Hematopoietic multipotent progenitor cell treated with erythropoietin and hydrocortisone succinate and interleukin-3 and kit ligand, for 6 days (in vitro differentiated cells): ENCODE data around the gene FBXO11.

Source experiments
- DNase-seq: peaks from one replicate; pipeline ENCODE4 v3.0.0-alpha.2; 2015

FBXO11 gene

DNA sequence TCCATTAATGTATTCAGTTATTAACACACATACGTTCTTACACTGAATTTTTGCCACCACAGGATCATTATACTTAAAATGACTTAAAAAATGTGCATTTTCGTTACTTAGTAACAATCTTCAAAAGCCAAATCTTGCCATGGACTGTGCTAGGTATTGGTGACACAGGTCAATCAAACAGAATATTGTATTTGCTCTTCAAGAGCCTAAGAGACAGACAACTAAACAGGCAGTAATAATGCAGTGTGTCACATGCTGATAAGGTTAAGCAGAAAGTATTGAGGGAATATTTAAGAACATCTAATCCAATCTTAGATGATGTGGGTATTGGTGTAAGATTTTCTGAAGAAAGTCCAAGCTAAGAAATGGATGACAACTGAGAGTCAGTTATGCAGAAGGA, 56.9 kb downstream of the FBXO11 start:
- peak; percentile 19 for DNase-seq

DNA sequence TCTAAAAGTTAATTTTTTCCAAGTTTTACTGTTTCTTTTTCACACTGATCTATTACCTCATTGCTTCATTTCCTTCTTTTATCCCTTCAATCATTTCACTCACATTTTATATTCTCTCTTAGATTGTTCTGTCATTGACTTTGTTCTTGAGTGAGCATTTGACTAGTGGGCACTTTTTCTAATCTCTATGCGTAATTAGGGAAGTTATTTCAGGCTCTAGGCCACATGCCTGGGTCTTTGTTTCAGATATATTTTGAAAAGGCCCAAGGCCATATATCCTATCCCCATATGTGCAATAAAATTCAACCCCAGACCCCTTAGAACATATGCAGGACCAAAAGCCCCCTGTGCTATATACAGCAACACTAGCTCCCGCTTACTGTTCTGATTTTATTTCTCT, 62.1 kb downstream of the FBXO11 start:
- no peak for DNase-seq

GRCh38 chr2:47843407-47843806, 62.9 kb downstream of the FBXO11 start:
- no peak for DNase-seq

DNA sequence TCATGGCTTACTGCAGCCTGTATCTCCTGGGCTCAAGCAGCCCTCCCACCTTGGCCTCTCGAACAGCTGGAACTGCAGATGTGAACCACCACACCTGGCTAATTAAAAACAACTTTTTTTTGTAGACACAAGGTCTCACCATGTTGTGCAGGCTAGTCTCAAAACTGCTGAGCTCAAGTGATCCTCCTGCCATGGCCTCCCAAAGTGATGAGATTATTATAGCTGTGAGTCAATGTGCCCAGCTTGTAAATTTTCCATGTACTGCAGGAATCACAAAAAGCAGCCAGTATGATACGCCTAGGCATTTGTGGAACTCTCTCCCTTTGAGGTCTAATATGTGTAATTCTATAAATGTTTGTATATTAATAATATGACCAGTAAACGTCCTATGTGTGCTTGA, 63.5 kb downstream of the FBXO11 start:
- DNase-seq = no peak

DNA sequence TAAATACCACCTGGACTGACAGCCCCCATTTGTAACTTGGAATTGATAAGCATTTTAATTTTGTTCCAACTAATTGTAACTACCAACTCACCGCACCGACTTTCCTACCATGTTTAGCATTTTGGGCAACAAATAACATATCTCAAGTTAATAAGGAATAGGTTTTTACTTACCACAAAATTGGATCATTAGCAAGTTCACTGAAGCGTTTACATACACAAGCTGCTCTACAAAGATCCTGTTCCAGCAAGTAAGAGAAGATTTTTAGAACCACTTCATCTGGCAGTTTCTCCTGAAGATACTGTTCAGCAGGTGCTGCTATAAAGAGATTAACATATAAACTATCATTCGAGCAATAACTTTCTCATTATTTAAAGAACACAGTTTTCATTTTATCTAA, 67.6 kb downstream of the FBXO11 start:
- no peak for DNase-seq

GRCh38 chr2:47838249-47838648, 68.0 kb downstream of the FBXO11 start:
- DNase-seq = no peak

DNA sequence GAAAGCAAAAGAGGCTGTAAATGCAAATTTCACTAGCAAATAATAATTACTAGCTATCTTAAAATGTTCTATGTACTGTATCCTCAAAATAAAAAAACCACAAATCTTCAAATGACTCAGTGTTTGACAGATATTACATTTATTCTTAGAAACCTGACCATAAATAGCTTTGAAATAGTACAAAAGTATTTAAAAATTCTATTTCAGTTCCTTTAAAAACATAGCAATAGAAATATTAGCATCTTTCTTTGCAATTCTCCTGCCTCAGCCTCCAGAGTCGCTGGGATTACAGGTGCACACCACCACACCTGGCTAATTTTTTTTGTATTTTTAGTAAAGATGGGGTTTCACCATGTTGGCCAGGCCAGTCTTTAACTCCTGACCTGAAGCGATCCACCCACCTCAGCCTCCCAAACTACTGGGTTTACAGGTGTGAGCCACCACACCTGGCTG, 72.8 kb downstream of the FBXO11 start:
- no peak for DNase-seq

GRCh38 chr2:47822518-47822917, 83.8 kb downstream of the FBXO11 start:
- no peak for DNase-seq

DNA sequence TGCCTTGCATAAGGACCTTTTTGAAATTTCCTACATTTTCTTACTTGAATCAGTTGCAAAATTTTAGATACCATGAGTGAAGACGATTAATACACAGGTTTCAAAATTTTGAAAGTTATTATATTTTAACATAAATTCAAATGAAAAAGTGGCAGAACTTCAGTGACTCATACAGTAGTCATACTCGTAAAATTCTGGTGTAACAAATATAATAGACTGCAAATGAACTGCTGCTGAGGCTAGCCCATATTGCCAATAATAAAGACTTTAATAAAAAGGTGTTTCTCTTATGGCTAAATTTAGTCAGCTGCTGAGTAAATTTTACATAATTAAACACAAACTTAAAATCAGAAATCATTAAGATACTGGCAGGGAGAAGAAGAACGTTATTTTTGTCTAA, 86.5 kb downstream of the FBXO11 start:
- DNase-seq = no peak

DNA sequence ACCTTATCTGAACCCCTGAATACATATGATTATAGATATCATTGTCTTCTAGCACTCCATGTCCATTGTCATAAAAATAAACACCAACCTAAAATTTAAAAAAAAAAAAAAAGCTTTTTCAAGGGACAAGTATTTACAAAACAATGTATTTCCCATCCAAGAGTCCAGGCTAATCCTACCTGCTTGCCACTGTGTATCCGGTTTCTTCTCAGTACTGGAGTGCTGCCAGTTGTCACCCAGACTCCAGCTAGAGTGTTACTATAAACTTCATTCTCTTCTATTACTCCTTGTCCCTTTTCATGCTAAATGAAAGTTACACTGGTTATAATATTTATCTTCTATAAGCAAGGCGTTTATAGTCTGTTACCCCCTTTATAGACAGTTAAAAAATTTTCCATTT, 87.5 kb downstream of the FBXO11 start:
- DNase-seq = no peak

DNA sequence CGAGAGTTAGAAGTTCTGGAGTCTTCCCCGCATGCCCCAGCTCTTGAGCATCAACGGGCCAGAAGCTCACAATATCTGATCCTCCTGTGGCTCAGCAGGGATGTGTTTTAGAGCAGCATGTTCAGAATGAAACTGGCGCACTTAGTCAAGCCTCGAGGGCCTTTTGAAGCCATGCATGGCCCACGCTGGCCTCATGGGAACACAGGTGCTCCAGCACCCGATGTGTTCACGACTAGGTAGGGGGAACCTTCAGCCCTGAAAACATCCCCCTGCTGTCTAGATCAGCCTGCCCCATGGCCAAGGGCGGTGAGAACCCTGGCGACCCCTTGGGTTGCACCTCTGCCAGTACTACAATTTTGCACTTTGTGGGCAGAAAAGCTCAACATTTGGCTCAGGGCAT, 90.5 kb downstream of the FBXO11 start:
- DNase-seq = no peak

DNA sequence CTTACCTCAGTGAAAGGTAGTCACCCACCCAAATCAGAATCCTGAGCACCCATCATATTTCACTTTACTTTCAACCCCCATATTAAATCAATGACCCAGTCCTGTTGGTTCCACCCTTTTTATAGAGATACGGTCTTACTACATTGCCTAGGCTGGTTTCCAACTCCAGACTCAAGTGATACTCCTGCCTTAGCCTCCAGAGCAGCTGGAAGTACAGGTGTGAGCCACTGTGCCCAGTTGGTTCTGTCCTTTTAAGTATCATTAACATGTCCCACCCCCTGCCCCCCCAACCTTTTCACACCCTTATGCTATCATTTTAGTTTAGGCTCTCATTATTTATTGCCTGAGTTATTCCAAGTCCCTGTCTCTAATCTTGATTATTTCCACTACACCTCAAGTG, 94.6 kb downstream of the FBXO11 start:
- DNase-seq = no peak

DNA sequence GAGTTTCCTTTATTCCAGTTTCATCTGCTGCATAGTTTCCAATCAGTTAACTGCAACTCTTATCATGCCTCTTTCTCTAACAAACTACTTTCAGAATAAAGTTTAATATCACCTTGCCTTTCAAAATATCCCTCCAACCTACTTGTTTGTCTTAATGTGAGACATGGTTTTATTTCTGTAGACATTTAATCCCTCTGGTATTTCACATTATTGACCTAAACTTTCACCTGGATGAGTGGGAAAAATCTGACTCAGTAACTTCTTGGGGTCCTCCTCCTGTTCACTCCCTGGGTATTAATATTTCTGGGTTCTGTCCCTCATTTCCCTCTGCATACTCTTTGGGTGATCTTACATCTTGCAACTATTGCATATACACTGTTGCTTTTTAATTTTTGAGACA, 95.4 kb downstream of the FBXO11 start:
- no peak for DNase-seq

- DNase-seq = no peak
Measured at GRCh38 chr2:47809903-47810302, 96.4 kb downstream of the FBXO11 start.

GRCh38 chr2:47808614-47809013, 97.7 kb downstream of the FBXO11 start:
- no peak for DNase-seq

- DNase-seq = no peak
Measured at GRCh38 chr2:47805850-47806249, 100.4 kb downstream of the FBXO11 start.

- no peak for DNase-seq
Measured at GRCh38 chr2:47803770-47804169, 102.5 kb downstream of the FBXO11 start.

DNA sequence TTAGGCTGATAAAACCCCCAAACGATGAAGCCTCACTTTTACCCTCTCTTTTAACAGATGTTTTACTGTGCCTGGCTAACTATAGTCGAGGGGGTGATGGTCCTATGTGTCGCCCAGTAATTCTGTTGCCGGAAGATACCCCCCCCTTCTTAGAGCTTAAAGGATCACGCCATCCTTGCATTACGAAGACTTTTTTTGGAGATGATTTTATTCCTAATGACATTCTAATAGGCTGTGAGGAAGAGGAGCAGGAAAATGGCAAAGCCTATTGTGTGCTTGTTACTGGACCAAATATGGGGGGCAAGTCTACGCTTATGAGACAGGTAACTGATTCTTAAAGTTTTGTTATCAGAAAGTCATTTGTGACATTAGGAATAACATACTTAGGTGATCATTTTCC, 102.9 kb downstream of the FBXO11 start:
- DNase-seq = no peak

DNA sequence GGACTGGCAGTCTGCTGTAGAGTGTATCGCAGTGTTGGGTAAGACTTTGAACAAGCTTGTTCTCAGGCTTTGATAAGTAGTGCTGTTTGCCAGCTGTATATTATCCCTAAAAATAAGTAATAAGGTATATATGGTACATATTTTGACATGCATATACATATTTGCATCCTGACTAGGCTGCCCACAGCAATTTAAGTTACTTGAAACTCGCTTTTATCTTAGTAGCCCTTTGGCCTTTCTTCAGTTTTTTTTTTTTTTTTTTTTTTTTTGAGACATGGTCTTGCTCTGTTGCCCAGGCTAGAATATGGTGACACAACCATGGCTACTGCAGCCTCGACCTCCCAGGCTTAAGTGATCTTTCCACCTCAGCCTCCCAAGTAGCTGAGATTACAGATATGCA, 105.2 kb downstream of the FBXO11 start:
- no peak for DNase-seq

DNA sequence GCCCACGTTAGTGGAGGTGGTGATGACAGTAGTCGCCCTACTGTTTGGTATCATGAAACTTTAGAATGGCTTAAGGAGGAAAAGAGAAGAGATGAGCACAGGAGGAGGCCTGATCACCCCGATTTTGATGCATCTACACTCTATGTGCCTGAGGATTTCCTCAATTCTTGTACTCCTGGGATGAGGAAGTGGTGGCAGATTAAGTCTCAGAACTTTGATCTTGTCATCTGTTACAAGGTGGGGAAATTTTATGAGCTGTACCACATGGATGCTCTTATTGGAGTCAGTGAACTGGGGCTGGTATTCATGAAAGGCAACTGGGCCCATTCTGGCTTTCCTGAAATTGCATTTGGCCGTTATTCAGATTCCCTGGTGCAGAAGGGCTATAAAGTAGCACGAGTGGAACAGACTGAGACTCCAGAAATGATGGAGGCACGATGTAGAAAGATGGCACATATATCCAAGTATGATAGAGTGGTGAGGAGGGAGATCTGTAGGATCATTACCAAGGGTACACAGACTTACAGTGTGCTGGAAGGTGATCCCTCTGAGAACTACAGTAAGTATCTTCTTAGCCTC, 107.2 kb downstream of the FBXO11 start:
- no peak for DNase-seq

DNA sequence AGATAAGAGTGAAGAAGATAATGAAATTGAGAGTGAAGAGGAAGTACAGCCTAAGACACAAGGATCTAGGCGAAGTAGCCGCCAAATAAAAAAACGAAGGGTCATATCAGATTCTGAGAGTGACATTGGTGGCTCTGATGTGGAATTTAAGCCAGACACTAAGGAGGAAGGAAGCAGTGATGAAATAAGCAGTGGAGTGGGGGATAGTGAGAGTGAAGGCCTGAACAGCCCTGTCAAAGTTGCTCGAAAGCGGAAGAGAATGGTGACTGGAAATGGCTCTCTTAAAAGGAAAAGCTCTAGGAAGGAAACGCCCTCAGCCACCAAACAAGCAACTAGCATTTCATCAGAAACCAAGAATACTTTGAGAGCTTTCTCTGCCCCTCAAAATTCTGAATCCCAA, 107.7 kb downstream of the FBXO11 start:
- DNase-seq = peak; percentile 52

DNA sequence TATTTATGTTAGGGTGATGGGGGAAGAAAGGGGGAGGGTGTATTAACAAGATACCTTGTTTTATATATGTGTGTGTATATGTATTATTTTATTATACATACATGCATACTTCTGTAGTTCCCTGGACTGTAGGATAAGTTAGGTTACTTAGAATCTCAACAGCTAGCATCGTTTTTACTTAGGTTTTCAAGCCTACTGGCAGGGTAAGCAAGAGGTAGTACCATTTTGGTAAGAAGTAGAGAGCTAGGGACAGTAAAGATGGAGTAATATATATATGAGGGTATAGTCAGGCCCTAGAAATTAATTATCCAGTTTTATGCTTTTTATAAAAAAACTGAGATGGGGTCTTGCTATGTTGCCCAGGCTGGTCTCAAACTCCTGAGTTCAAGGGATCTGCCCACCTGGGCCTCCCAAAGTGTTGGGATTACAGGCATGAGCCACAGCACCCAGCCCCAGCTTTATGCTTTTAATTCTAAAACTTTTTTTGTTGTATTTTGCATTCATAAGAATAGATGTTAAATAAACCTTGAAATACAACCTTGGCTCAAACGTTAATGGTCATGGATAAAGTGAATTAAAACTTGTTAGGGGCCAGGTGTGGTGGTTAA, 110.1 kb downstream of the FBXO11 start:
- DNase-seq = no peak

DNA sequence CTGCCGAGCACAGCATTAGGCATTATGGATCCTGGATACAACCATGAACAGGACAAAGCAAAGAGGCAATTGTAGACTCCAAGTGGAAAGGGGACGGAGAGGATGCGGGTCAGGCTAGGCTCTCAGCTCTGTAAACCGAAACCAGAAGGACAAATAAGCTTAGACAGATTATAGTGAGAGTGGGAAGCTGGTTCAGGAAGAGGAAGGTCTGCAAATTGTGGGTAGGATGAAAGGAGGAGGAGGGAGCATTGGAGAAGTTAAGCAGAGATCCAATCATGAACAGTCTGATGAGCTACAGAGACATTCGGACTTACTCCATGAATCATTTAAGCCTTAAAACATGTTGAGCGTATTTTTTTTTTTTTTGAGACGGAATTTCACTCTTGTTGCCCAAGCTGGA, 120.3 kb downstream of the FBXO11 start:
- peak; percentile 36 for DNase-seq

DNA sequence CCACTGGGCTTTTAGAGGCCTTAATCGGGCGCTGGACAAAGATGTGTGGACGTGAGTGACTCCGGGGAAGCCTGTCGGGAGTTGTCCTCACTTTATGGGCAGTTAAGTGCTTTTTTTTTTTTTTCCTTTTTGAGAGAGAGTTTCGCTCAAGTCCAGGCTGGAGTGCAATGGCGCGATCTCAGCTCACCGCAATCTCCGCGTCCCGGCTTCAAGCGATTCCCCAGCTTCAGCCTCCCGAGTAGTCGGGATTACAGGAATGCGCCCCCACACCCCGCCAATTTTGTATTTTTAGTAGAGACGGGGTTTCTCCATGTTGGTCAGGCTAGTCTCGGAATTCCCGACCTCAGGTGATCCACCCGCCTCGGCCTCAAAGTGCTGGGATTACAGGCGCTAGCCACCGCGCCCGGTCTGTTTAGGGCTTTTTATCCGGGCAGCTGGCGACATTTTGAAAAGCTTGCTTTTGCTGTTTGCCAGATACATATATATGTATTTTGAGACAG, 121.9 kb downstream of the FBXO11 start:
- DNase-seq = no peak
